ENCODE data around the gene RIMS3. TPM values are rescaled to one million over a fixed set of nuclear protein-coding genes. Genes with fewer than 3 reads are reported as not detected.

The RIMS3 gene
- total RNA-seq, 1 experiment from 2014 or later, result 9.0 TPM

GRCh38 chr1:40621821-40622450 lies 43.5 kb downstream of the RIMS3 start:
- ATAC-seq, result no peak
- RAD21 ChIA-PET (ENCODE audit: low non-redundant PET in 1 of 2, low total read pairs in 2 of 2, uncharacterized antibody in 2 of 2, unreplicated experiment in 2 of 2), result no interaction called here
- no peaks in the 10 kb centered on the region for H3K79me2 ChIP-seq (ENCODE audit: insufficient read depth, low read length)
- BruUV-seq (replicated peaks), result no TSS peak
- H2AFZ ChIP-seq (ENCODE audit: low read depth, low read length, poor library complexity, severe bottlenecking), result no peak overlapping the region
- no peaks in the 10 kb centered on the region for H4K20me1 ChIP-seq (ENCODE audit: insufficient read depth)
- POLR2A ChIA-PET, result no interaction called here
- no peak for DNase-seq (ENCODE audit: low read depth, low spot score)
- H3K9ac ChIP-seq (ENCODE audit: low read length), result no peak overlapping the region
- H3K4me2 ChIP-seq (ENCODE audit: low read length), result no peak overlapping the region
- CTCF ChIA-PET, result no interaction called here
- intact Hi-C loops (cut with micrococcal nuclease), result no loop called here
- TF ChIP-seq JUND (IDR thresholded peaks at IDR 0.05) (no peak), TCF7L2 (IDR thresholded peaks at IDR 0.05; ENCODE audit: borderline replicate concordance, extremely low read depth, insufficient read depth, insufficient read length) (no peak), SP1 (IDR thresholded peaks at IDR 0.05; ENCODE audit: low read depth) (no peak), POLR2AphosphoS5 (IDR thresholded peaks at IDR 0.05; ENCODE audit: low read depth, low read length) (no peak), RAD21 (IDR thresholded peaks at IDR 0.05; ENCODE audit: low read depth) (no peak), CTCF (IDR thresholded peaks at IDR 0.05 in 2 of 3, conservative IDR thresholded peaks at IDR 0.05 in 1 of 3; ENCODE audit: borderline replicate concordance in 1 of 3, insufficient read depth in 1 of 3, low read depth in 2 of 3, low read length in 2 of 3) (no peak), SIN3A (IDR thresholded peaks at IDR 0.05; ENCODE audit: low read depth) (no peak), ZFX (IDR thresholded peaks at IDR 0.05) (no peak), ZNF274 (IDR thresholded peaks at IDR 0.05; ENCODE audit: low read depth, low read length) (no peak), SRF (IDR thresholded peaks at IDR 0.05; ENCODE audit: low read depth) (no peak), EGR1 (IDR thresholded peaks at IDR 0.05; ENCODE audit: low read depth) (no peak), POLR2A (IDR thresholded peaks at IDR 0.05; ENCODE audit: borderline replicate concordance, extremely low read depth, insufficient read depth, insufficient read length) (no peak), ATF3 (IDR thresholded peaks at IDR 0.05) (no peak), FOSL1 (IDR thresholded peaks at IDR 0.05; ENCODE audit: low read depth) (no peak), CBX3 (IDR thresholded peaks at IDR 0.05; ENCODE audit: low read depth) (no peak), EZH2 (IDR thresholded peaks at IDR 0.05) (no peak), REST (IDR thresholded peaks at IDR 0.05; ENCODE audit: low read depth) (no peak), YY1 (IDR thresholded peaks at IDR 0.05; ENCODE audit: extremely low read depth, insufficient replicate concordance, low read depth, low read length) (no peak), MAX (IDR thresholded peaks at IDR 0.05) (no peak)
- no peaks in the 10 kb centered on the region; a peak in 1 of 4 replicates for H3K4me1 ChIP-seq (ENCODE audit: control insufficient read depth in 1 of 2, insufficient read depth in 2 of 2, low read length in 2 of 2)
- no peaks in the 10 kb centered on the region for H3K36me3 ChIP-seq (ENCODE audit: control insufficient read depth in 1 of 2, insufficient read depth in 2 of 2, low read length in 2 of 2)
- H3K9me3 ChIP-seq (ENCODE audit: control insufficient read depth in 1 of 2, insufficient read depth in 1 of 2, low read depth in 1 of 2, low read length in 2 of 2), result no peaks in the 10 kb centered on the region; a peak in 1 of 4 replicates
- H3K27ac ChIP-seq (ENCODE audit: low read depth, low read length), result no peak overlapping the region
- no peak overlapping the region for H3K4me3 ChIP-seq (replicated peaks in 1 of 2; ENCODE audit: low read depth in 1 of 2, low read length in 2 of 2)
- no peaks in the 10 kb centered on the region for H3K27me3 ChIP-seq (ENCODE audit: insufficient read depth, low read length)
- H3K9me2 ChIP-seq (ENCODE audit: insufficient read depth), result no peaks in the 10 kb centered on the region

Measured in HCT116 (cell line).